Measurements from ENCODE around the gene EFNB2.

DNA sequence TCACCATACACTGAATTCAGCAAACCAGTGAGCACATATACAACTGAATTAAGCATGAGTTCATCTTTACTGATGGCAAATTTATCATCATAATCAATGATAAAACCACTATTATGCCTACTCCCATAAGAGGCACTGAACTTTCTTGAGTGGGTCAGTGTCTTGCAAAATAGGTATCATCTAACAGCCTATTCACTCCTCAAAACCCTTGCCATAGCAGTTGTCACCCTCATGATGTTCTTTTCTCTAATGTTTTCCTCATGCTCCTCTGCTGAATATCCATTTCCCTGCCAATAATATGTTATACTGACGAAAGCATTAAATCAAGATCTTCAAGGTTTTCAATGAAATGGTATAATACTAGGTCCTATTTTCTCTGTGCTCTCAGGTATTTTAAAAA lies 26.8 kb upstream of the EFNB2 start:
- TF ChIP-seq, protein P1, sequence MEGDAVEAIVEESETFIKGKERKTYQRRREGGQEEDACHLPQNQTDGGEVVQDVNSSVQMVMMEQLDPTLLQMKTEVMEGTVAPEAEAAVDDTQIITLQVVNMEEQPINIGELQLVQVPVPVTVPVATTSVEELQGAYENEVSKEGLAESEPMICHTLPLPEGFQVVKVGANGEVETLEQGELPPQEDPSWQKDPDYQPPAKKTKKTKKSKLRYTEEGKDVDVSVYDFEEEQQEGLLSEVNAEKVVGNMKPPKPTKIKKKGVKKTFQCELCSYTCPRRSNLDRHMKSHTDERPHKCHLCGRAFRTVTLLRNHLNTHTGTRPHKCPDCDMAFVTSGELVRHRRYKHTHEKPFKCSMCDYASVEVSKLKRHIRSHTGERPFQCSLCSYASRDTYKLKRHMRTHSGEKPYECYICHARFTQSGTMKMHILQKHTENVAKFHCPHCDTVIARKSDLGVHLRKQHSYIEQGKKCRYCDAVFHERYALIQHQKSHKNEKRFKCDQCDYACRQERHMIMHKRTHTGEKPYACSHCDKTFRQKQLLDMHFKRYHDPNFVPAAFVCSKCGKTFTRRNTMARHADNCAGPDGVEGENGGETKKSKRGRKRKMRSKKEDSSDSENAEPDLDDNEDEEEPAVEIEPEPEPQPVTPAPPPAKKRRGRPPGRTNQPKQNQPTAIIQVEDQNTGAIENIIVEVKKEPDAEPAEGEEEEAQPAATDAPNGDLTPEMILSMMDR (IDR thresholded peaks at IDR 0.05) = no peak
- no peak for TF ChIP-seq POLR2A (IDR thresholded peaks at IDR 0.05)
